Endothelial cell (in vitro differentiated cells): Measurements from ENCODE around the gene OVOL2. TPM values are rescaled to one million over a fixed set of nuclear protein-coding genes. Genes with fewer than 3 reads are reported as not detected.
A peak's percentile ranks its signal among the peaks of the same experiment; 100 is the strongest.

Experiments
- DNase-seq: peaks from one replicate; pipeline ENCODE4 v3.0.0; 2021; ENCODE audit warnings: low spot score
- H3K27ac Mint-ChIP-seq: one replicate; pipeline ENCODE4 v1.8.0; 2021; ENCODE audit warnings: mixed read lengths, inconsistent platforms; ENCODE audit not compliant: unreplicated experiment
- H3K27me3 Mint-ChIP-seq: one replicate; pipeline ENCODE4 v1.8.0; 2021; ENCODE audit warnings: mild to moderate bottlenecking, moderate library complexity, mixed read lengths, inconsistent platforms; ENCODE audit not compliant: unreplicated experiment
- H3K36me3 Mint-ChIP-seq: one replicate; pipeline ENCODE4 v1.8.0; 2021; ENCODE audit warnings: mild to moderate bottlenecking, low read depth, mixed read lengths, inconsistent platforms; ENCODE audit not compliant: unreplicated experiment
- H3K4me1 Mint-ChIP-seq: one replicate; pipeline ENCODE4 v1.8.0; 2021; ENCODE audit warnings: mild to moderate bottlenecking, mixed read lengths, inconsistent platforms; ENCODE audit not compliant: unreplicated experiment
- H3K4me3 Mint-ChIP-seq: one replicate; pipeline ENCODE4 v1.8.0; 2021; ENCODE audit warnings: mild to moderate bottlenecking, mixed read lengths, inconsistent platforms; ENCODE audit not compliant: unreplicated experiment
- H3K9me3 Mint-ChIP-seq: one replicate; pipeline ENCODE4 v1.8.0; 2021; ENCODE audit warnings: mixed read lengths, inconsistent platforms; ENCODE audit not compliant: unreplicated experiment
- CTCF ChIP-seq: fragments of 200-600 bp; sonication (generic); IDR thresholded peaks from one replicate; pipeline ENCODE4 v1.5.0; 2021; ENCODE audit warnings: antibody characterized with exemption; ENCODE audit not compliant: unreplicated experiment
- total RNA-seq: library from RNA; stranded (reverse); fragmentation: NEBNext Ultra II Directional; extraction: Animal tissue kit (Norgen Biotek cat#: 25700); gene quantifications from one replicate; pipeline ENCODE4 v1.2.1, GENCODE V29; 2021; ENCODE audit not compliant: unreplicated experiment

OVOL2 gene
- total RNA-seq, 1 donor from 2014 or later = not detected

GRCh38 chr20:17995967-17996819 is 61.5 kb downstream of the OVOL2 start:
- H3K36me3 Mint-ChIP-seq = no peaks in the 10 kb centered on the region
- no peaks in the 10 kb centered on the region for H3K9me3 Mint-ChIP-seq
- peak; percentile 45 for DNase-seq
- no peaks in the 10 kb centered on the region for H3K27me3 Mint-ChIP-seq
- H3K4me1 Mint-ChIP-seq = peaks cover 25% of the 10 kb centered on the region
- peak; percentile 87 for TF ChIP-seq CTCF
- H3K27ac Mint-ChIP-seq = peak overlapping the region; percentile 31
- H3K4me3 Mint-ChIP-seq = no peak overlapping the region

- DNase-seq = no peak
- no peak for TF ChIP-seq CTCF
- Mint-ChIP-seq H3K27ac (peak overlapping the region; percentile 24), H3K4me1 (peaks cover 18% of the 10 kb centered on the region), H3K36me3 (no peaks in the 10 kb centered on the region), H3K27me3 (no peaks in the 10 kb centered on the region), H3K4me3 (no peak overlapping the region), H3K9me3 (no peaks in the 10 kb centered on the region)
Observed at GRCh38 chr20:17993546-17993945, 64.2 kb downstream of the OVOL2 start.

- Mint-ChIP-seq H3K27me3 (no peaks in the 10 kb centered on the region), H3K4me3 (no peak overlapping the region), H3K4me1 (peaks cover 14% of the 10 kb centered on the region), H3K36me3 (no peaks in the 10 kb centered on the region), H3K27ac (peak overlapping the region; percentile 72), H3K9me3 (no peaks in the 10 kb centered on the region)
- no peak for DNase-seq
- TF ChIP-seq CTCF = no peak
Observed at GRCh38 chr20:17992847-17993513, 64.7 kb downstream of the OVOL2 start.

GRCh38 chr20:17992224-17992637 is 65.5 kb downstream of the OVOL2 start:
- H3K36me3 Mint-ChIP-seq = no peaks in the 10 kb centered on the region
- H3K9me3 Mint-ChIP-seq = no peaks in the 10 kb centered on the region
- DNase-seq = no peak
- no peaks in the 10 kb centered on the region for H3K27me3 Mint-ChIP-seq
- H3K27ac Mint-ChIP-seq = peak overlapping the region; percentile 72
- H3K4me1 Mint-ChIP-seq = peaks cover 9% of the 10 kb centered on the region
- no peak for TF ChIP-seq CTCF
- H3K4me3 Mint-ChIP-seq = no peak overlapping the region
